K562 (cell line): ENCODE measurements around the gene EXOSC6.

Experiments used
- SP1 ChIP-seq: sonication (generic); formaldehyde crosslinking; IDR thresholded peaks from 2 replicates; pipeline ENCODE4 v1.8.1; 2022; ENCODE audit warnings: mild to moderate bottlenecking, missing genetic modification reagents
- THRA ChIP-seq: fragments of 450-650 bp; IDR thresholded peaks from 2 replicates; pipeline ENCODE4 v1.6.1; 2017; ENCODE audit warnings: mild to moderate bottlenecking, moderate library complexity
- ZNF174 ChIP-seq: fragments of 250-450 bp; sonication (Bioruptor Pico); IDR thresholded peaks from 2 replicates; pipeline ENCODE4 v1.4.0; 2020; ENCODE audit warnings: mild to moderate bottlenecking
- ZNF384 ChIP-seq: IDR thresholded peaks from 2 replicates; pipeline ENCODE4 v1.6.1; 2012; ENCODE audit warnings: low read depth, low read length, improper control_type of control experiment
- ZNF766 ChIP-seq: fragments of 200-800 bp; sonication (Bioruptor generic); conservative IDR thresholded peaks from 2 replicates; pipeline ENCODE4 v1.6.1; 2016; ENCODE audit warnings: missing genetic modification characterization, missing compliant biosample characterization
- TF ChIP-seq, protein P1 (sequence below): sonication (generic); formaldehyde crosslinking; IDR thresholded peaks from 2 replicates; pipeline ENCODE4 v1.8.0; 2022; ENCODE audit warnings: missing genetic modification reagents, mild to moderate bottlenecking, borderline replicate concordance
- TF ChIP-seq, protein P2 (sequence below), 2 experiments: fragments of 450-650 bp; IDR thresholded peaks; 2 replicates each; pipeline ENCODE4 v1.6.1; 2018; ENCODE audit warnings: mild to moderate bottlenecking in 2 of 2, low read depth in 1 of 2; ENCODE audit not compliant: partially characterized antibody in 2 of 2

- TF ChIP-seq, protein P1, sequence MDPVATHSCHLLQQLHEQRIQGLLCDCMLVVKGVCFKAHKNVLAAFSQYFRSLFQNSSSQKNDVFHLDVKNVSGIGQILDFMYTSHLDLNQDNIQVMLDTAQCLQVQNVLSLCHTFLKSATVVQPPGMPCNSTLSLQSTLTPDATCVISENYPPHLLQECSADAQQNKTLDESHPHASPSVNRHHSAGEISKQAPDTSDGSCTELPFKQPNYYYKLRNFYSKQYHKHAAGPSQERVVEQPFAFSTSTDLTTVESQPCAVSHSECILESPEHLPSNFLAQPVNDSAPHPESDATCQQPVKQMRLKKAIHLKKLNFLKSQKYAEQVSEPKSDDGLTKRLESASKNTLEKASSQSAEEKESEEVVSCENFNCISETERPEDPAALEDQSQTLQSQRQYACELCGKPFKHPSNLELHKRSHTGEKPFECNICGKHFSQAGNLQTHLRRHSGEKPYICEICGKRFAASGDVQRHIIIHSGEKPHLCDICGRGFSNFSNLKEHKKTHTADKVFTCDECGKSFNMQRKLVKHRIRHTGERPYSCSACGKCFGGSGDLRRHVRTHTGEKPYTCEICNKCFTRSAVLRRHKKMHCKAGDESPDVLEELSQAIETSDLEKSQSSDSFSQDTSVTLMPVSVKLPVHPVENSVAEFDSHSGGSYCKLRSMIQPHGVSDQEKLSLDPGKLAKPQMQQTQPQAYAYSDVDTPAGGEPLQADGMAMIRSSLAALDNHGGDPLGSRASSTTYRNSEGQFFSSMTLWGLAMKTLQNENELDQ (CRISPR knock-in tag) = no peak
- no peak for TF ChIP-seq ZNF766
- TF ChIP-seq SP1 = no peak
- no peak for TF ChIP-seq THRA
- no peak for TF ChIP-seq ZNF384
- TF ChIP-seq ZNF174 (CRISPR knock-in tag) = no peak
- TF ChIP-seq, protein P2, sequence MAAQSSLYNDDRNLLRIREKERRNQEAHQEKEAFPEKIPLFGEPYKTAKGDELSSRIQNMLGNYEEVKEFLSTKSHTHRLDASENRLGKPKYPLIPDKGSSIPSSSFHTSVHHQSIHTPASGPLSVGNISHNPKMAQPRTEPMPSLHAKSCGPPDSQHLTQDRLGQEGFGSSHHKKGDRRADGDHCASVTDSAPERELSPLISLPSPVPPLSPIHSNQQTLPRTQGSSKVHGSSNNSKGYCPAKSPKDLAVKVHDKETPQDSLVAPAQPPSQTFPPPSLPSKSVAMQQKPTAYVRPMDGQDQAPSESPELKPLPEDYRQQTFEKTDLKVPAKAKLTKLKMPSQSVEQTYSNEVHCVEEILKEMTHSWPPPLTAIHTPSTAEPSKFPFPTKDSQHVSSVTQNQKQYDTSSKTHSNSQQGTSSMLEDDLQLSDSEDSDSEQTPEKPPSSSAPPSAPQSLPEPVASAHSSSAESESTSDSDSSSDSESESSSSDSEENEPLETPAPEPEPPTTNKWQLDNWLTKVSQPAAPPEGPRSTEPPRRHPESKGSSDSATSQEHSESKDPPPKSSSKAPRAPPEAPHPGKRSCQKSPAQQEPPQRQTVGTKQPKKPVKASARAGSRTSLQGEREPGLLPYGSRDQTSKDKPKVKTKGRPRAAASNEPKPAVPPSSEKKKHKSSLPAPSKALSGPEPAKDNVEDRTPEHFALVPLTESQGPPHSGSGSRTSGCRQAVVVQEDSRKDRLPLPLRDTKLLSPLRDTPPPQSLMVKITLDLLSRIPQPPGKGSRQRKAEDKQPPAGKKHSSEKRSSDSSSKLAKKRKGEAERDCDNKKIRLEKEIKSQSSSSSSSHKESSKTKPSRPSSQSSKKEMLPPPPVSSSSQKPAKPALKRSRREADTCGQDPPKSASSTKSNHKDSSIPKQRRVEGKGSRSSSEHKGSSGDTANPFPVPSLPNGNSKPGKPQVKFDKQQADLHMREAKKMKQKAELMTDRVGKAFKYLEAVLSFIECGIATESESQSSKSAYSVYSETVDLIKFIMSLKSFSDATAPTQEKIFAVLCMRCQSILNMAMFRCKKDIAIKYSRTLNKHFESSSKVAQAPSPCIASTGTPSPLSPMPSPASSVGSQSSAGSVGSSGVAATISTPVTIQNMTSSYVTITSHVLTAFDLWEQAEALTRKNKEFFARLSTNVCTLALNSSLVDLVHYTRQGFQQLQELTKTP (IDR thresholded peaks at IDR 0.05; ENCODE audit: low read depth in 1 of 2, partially characterized antibody in 2 of 2) = no peak
These were observed 5.7 kb upstream of the EXOSC6 start for GRCh38 chr16:70257391-70257790.
